Measurements from ENCODE around the gene KIF4B. TPM values are rescaled to one million over a fixed set of nuclear protein-coding genes. Genes with fewer than 3 reads are reported as not detected.

The KIF4B gene
- total and polyA plus RNA-seq, 2 of the 8 experiments (the other 6 are each of a cell fraction or from before 2014, with no cell fraction given), result 0.02 to 0.15 TPM

GRCh38 chr5:155008669-155009068, 4.9 kb upstream of the KIF4B start (continued):
- TF ChIP-seq, protein P1, sequence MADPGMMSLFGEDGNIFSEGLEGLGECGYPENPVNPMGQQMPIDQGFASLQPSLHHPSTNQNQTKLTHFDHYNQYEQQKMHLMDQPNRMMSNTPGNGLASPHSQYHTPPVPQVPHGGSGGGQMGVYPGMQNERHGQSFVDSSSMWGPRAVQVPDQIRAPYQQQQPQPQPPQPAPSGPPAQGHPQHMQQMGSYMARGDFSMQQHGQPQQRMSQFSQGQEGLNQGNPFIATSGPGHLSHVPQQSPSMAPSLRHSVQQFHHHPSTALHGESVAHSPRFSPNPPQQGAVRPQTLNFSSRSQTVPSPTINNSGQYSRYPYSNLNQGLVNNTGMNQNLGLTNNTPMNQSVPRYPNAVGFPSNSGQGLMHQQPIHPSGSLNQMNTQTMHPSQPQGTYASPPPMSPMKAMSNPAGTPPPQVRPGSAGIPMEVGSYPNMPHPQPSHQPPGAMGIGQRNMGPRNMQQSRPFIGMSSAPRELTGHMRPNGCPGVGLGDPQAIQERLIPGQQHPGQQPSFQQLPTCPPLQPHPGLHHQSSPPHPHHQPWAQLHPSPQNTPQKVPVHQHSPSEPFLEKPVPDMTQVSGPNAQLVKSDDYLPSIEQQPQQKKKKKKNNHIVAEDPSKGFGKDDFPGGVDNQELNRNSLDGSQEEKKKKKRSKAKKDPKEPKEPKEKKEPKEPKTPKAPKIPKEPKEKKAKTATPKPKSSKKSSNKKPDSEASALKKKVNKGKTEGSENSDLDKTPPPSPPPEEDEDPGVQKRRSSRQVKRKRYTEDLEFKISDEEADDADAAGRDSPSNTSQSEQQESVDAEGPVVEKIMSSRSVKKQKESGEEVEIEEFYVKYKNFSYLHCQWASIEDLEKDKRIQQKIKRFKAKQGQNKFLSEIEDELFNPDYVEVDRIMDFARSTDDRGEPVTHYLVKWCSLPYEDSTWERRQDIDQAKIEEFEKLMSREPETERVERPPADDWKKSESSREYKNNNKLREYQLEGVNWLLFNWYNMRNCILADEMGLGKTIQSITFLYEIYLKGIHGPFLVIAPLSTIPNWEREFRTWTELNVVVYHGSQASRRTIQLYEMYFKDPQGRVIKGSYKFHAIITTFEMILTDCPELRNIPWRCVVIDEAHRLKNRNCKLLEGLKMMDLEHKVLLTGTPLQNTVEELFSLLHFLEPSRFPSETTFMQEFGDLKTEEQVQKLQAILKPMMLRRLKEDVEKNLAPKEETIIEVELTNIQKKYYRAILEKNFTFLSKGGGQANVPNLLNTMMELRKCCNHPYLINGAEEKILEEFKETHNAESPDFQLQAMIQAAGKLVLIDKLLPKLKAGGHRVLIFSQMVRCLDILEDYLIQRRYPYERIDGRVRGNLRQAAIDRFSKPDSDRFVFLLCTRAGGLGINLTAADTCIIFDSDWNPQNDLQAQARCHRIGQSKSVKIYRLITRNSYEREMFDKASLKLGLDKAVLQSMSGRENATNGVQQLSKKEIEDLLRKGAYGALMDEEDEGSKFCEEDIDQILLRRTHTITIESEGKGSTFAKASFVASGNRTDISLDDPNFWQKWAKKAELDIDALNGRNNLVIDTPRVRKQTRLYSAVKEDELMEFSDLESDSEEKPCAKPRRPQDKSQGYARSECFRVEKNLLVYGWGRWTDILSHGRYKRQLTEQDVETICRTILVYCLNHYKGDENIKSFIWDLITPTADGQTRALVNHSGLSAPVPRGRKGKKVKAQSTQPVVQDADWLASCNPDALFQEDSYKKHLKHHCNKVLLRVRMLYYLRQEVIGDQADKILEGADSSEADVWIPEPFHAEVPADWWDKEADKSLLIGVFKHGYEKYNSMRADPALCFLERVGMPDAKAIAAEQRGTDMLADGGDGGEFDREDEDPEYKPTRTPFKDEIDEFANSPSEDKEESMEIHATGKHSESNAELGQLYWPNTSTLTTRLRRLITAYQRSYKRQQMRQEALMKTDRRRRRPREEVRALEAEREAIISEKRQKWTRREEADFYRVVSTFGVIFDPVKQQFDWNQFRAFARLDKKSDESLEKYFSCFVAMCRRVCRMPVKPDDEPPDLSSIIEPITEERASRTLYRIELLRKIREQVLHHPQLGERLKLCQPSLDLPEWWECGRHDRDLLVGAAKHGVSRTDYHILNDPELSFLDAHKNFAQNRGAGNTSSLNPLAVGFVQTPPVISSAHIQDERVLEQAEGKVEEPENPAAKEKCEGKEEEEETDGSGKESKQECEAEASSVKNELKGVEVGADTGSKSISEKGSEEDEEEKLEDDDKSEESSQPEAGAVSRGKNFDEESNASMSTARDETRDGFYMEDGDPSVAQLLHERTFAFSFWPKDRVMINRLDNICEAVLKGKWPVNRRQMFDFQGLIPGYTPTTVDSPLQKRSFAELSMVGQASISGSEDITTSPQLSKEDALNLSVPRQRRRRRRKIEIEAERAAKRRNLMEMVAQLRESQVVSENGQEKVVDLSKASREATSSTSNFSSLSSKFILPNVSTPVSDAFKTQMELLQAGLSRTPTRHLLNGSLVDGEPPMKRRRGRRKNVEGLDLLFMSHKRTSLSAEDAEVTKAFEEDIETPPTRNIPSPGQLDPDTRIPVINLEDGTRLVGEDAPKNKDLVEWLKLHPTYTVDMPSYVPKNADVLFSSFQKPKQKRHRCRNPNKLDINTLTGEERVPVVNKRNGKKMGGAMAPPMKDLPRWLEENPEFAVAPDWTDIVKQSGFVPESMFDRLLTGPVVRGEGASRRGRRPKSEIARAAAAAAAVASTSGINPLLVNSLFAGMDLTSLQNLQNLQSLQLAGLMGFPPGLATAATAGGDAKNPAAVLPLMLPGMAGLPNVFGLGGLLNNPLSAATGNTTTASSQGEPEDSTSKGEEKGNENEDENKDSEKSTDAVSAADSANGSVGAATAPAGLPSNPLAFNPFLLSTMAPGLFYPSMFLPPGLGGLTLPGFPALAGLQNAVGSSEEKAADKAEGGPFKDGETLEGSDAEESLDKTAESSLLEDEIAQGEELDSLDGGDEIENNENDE (IDR thresholded peaks at IDR 0.05; ENCODE audit: insufficient replicate concordance, low read length), result no peak
- TF ChIP-seq JUND (IDR thresholded peaks at IDR 0.05; ENCODE audit: low read length), result no peak
- TF ChIP-seq FOSL1 (IDR thresholded peaks at IDR 0.05; ENCODE audit: insufficient read depth, low read depth, low read length), result no peak
- no peak for TF ChIP-seq SRF (IDR thresholded peaks at IDR 0.05; ENCODE audit: low read depth, low read length)
- no peak for TF ChIP-seq CREB1 (IDR thresholded peaks at IDR 0.05)
- TF ChIP-seq, protein P2, sequence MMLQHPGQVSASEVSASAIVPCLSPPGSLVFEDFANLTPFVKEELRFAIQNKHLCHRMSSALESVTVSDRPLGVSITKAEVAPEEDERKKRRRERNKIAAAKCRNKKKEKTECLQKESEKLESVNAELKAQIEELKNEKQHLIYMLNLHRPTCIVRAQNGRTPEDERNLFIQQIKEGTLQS (IDR thresholded peaks at IDR 0.05; ENCODE audit: insufficient read depth, low read depth, low read length), result no peak
- no peak for TF ChIP-seq RNF2 (IDR thresholded peaks at IDR 0.05; ENCODE audit: borderline replicate concordance, low read depth, low read length, missing control alignments, poor library complexity, severe bottlenecking)
- no peak for TF ChIP-seq NRF1 (IDR thresholded peaks at IDR 0.05; ENCODE audit: low read depth, low read length)

All from H1 (cell line).